Measurements from ENCODE around the gene EPHA2.

DNA sequence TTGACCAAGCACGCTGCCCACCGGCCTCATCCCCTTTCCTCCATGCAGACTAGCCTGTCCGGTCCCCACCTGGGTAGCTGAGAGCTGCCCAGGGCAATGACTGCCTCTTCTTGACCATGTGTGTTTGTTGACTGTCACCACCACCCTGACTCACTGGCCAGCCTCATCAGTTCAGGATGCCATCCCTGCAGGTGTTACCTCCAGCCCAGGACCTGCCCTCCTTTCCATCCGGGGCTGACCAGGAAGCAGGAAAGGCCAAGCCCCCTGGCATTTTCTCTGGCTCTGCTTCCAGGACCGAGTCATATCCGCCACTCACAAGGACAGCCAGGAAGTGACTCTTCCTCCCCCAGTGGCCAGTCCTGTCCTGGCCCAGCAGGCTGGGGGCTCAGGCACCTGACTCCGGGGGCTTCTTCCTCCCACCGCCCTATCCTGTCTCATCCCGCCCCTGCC, 17.1 kb downstream of the EPHA2 start:
- peak; percentile 18 to 27 for TF ChIP-seq CTCF (IDR thresholded peaks at IDR 0.05; ENCODE audit: extremely low read depth in 1 of 2, insufficient read depth in 1 of 2, low read depth in 1 of 2, low read length in 2 of 2)
- TF ChIP-seq POLR2A (IDR thresholded peaks at IDR 0.05; ENCODE audit: low read depth, low read length): peak; percentile 66
- TF ChIP-seq MYC (IDR thresholded peaks at IDR 0.05; ENCODE audit: low read depth, low read length): no peak
- TF ChIP-seq MAX (IDR thresholded peaks at IDR 0.05; ENCODE audit: insufficient read depth, insufficient read length): peak; percentile 16
- no peak for TF ChIP-seq EZH2 (IDR thresholded peaks at IDR 0.05; ENCODE audit: borderline replicate concordance, low read depth, low read length, severe bottlenecking)
- peak; percentile 64 for TF ChIP-seq JUN (IDR thresholded peaks at IDR 0.05; ENCODE audit: borderline replicate concordance, insufficient read depth, insufficient read length, low read depth)

Measured in endothelial cell of umbilical vein (primary cell).